Astrocyte of the hippocampus (primary cell): Measurements from ENCODE around the gene PKD1L1.
"Not testable (repeated sequence)": the region's sequence is repeated elsewhere in the genome, so short reads cannot be mapped to it uniquely, and the experiment has no call there.

ENCODE experiments used
- DNase-seq: peaks from one replicate; pipeline ENCODE4 v3.0.0; 2011; ENCODE audit warnings: low read depth, low spot score

PKD1L1 gene

GRCh38 chr7:47766126-47766525 is 182.1 kb downstream of the PKD1L1 start:
- no peak for DNase-seq

DNA sequence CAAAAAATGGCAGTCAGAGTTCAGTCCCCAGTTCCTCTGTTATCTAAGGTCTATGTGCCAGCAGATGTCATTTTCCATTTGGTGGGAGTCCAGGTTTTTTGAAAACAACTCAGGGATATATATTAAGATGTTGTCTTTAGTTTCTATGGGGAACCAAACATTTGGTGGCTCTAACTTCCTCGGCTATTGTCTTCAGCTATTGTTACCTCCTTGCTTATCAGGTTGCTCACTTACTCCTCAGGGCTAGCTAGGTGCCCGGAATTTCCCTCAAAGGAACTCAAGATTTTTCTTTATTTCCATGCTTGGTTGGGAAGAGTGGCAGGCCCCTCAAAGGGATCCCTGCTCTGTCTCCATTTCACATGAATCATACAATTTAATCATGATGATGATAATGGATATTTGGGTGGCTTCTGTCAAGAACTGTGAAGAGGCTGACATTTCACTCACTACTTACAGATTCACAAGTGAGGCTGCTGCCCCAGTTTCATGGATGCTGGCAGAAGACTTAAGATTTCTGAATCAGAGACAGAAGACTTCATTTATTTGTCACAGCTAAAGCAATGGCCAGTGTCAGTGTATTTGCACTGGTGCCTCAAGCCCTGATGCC is 182.8 kb downstream of the PKD1L1 start:
- DNase-seq: no peak

DNA sequence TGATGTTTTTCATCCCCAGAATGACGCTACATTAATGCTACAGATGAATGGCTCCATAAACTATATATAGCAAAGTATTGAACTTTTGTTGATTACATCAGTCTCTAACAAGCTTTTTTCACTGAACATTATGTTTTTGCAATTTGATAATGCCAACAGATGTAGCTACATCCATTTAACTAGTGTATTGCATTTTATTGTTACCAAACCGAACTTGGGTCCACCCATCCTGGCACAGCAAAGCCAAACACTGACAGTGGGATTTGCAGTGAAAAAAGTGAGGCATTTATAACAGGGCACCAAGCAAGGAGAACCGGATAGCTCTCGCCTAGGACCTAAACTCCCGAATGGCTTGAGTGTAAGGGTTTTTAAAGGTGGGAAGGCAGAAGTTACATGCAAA is 183.5 kb downstream of the PKD1L1 start:
- DNase-seq: no peak

DNA sequence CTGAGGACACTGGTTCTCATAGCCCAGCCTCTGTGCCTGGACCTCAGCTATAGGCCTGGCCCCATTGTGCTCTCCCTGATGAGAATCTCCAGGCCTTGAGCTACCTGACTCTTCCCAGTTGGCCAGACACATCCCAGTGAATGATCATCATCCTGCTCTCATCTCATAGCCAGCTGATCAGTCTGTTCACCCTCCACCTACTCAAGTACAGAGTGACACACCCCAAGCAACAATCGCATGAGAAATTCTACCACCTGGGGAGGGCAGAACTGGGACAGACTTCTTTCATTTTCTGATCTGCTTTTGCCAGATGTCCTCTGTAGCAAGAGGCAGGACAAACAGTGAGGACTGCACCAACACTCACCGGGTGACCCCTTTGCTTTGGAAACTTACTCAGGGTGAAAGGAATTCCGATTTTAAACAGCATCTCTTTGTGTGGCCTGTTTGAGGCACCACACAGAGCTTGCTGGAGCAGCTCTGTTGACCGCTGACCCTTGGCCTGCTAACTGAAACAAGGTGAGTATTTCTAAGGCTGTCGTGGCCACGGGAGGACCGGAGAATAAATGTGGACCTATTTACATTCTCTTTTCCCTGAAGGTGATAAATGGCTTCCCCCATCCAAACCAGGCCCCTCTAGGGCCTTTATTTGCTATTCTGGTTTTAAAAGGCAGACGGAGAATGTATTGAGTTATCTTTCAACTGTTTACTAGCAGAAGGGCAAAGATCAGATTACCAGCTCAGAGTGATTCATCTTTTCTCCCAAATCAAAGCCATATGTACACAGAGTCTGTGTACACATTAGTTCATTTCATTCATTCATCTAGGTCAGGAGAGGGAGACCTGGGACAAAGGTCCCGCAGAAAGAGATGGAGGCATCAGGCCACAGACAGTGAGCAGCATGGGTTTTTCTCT is 184.9 kb downstream of the PKD1L1 start:
- peak; percentile 69 for DNase-seq

GRCh38 chr7:47762746-47763062 is 185.6 kb downstream of the PKD1L1 start:
- DNase-seq: no peak

- no peak for DNase-seq
Measured at GRCh38 chr7:47762207-47762606, 186.1 kb downstream of the PKD1L1 start.

- peak; percentile 32 for DNase-seq
Measured at GRCh38 chr7:47759056-47759706, 189.1 kb downstream of the PKD1L1 start.

DNA sequence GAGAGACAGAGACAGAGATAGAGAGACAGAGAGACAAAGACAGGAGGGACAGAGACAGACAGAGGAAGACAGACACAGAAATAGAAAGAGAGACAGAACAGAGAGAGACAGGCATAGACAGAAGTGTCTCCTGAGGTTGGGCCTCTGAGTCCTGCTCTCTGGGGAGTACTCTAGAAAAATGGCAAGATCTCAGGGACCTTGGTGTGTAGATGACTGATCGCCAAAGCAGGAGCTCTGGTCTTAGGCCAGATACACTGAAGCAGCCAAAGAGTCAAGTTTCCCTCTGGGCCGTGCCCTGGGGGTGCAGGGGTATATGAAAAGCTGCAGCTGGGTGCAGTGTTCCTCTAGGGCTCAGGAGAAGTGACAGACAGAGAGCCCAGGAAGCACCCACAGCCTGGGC is 189.7 kb downstream of the PKD1L1 start:
- DNase-seq: peak; percentile 55

DNA sequence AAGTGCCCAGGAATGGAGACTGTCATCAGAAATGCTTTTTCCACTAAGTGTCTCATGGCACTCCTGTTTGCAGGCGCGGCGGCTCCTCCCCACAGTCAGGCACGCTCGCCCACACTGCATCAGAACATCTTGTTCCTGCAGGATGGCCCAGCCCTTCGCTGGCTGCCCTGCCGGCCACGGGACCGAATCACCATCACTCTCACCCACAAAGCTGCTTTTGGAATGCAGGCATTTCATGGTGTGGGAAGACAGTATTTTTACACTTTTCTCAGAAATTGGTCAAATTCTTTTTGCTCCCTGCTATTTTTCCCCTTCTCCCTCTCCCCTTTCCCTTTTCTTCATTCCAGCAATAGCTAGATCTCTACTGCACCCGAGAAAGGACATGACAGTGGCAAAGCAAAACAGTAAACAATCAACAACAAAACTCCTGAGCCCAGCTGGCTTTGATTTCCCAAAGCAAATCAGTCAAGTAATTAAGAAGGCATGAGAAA is 190.3 kb downstream of the PKD1L1 start:
- peak; percentile 96 for DNase-seq

- peak; percentile 30 for DNase-seq
Measured at GRCh38 chr7:47756636-47757035, 191.6 kb downstream of the PKD1L1 start.

GRCh38 chr7:47755248-47755647 is 193.0 kb downstream of the PKD1L1 start:
- no peak for DNase-seq

DNA sequence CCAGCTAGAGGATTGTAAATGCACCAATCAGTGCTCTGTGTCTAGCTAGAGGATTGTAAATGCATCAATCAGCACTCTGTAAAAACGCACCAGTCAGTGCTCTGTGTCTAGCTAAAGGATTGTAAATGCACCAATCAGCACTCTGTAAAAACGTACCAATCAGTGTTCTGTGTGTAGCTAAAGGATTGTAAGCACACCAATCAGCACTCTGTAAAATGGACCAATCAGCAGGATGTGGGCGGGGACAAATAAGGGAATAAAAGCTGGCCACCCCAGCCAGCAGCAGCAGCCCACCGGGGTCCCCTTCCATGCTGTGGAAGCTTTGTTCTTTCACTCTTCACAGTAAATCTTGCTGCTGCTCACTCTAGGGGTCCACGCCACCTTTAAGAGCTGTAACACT is 196.5 kb downstream of the PKD1L1 start:
- not testable (repeated sequence) for DNase-seq

DNA sequence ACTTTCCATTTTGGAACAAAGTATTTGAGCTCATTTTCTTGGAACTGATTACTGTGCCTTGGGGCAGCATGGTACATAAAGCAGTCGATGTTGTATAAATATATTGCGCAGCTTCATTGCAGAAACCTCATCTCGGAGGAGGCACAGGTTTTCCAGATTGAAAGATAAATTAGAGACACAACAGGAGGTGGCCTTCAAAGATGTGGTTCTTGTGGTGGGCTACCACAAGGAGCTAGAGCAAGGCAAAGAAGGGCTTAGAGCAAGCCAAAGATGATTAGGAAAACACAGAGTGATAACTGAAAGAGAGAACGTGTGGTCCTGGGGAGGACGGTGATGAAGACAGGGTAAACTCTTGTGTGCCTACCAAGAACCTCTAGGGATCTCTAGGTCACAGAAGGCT is 197.2 kb downstream of the PKD1L1 start:
- DNase-seq: no peak

GRCh38 chr7:47748041-47748440 is 200.2 kb downstream of the PKD1L1 start:
- DNase-seq: no peak

DNA sequence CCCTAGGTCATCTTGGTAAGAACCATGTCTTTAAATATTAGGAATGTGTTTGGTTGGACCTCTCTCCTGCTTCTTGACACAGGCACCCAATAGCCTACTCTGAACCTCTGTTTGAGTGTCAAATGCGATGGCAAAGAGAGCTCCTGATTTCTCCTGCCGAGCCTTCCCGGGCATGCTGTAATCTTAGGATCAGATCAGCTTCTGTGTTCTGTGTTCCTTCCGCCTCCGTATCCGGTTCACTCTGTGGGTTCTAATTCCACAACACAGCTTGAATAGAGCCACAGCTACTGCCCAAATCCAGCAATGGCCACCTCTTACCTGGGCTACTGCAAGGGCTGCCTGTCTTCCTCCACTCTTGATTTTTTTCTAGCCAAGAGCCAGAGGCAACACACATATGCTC is 201.1 kb downstream of the PKD1L1 start:
- DNase-seq: no peak

GRCh38 chr7:47746468-47746867 is 201.8 kb downstream of the PKD1L1 start:
- DNase-seq: no peak

DNA sequence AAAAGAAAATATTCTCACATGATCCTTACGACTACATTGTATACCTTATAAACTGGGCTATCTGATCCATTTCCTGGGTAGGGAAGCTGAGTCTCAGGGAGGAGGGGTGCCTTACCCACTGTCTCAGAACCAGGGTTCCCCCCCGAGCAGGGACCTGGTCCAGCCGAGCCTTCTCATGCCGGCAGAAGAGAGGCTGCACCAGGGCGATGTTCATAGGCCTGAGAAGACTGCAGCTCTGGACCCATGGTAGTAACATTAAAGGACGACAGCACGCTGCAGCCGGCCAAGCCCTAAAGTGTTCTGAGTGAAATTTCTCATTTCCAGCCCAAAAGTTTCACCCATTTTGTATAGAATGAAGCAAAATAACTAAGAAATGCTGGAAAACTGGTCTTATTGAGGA is 203.4 kb downstream of the PKD1L1 start:
- no peak for DNase-seq

GRCh38 chr7:47743965-47744591 is 204.2 kb downstream of the PKD1L1 start:
- DNase-seq: peak; percentile 34

- DNase-seq: no peak
Measured at GRCh38 chr7:47741984-47742383, 206.3 kb downstream of the PKD1L1 start.

- DNase-seq: no peak
Measured at GRCh38 chr7:47739891-47740290, 208.4 kb downstream of the PKD1L1 start.

DNA sequence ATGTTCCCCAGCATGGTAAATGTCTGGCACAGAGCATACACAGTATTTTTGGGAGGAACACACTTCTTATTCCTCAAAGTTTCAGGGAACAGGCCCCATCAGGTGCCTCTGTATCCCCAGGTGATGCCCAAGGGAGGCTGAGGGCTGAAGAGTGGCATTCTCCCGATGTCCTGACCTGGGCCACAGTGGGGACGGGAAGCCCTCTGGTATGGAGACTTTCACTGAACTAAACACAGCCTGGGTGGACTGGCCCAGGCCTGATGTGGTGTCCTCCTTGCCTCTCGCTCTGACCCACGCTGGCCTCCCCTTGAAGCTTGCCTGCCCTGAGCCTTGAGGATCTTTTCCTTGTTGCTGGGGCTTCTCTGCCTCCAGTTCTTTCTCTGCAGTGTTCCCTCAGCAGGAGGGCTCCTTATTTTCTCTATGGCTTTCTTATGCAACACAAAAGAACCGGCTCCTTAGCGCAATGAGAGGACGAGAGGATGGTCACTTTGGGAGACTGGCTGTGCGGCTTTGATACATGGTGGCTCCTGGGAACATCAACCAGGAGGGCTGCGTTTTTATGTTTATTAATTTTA is 208.9 kb downstream of the PKD1L1 start:
- no peak for DNase-seq
